ENCODE measurements around the gene IFITM2. TPM values are rescaled to one million over a fixed set of nuclear protein-coding genes. Genes with fewer than 3 reads are reported as not detected.

Gene IFITM2
- total RNA-seq, 2 experiments from 2014 or later, result 1,561 to 1,733 TPM

DNA sequence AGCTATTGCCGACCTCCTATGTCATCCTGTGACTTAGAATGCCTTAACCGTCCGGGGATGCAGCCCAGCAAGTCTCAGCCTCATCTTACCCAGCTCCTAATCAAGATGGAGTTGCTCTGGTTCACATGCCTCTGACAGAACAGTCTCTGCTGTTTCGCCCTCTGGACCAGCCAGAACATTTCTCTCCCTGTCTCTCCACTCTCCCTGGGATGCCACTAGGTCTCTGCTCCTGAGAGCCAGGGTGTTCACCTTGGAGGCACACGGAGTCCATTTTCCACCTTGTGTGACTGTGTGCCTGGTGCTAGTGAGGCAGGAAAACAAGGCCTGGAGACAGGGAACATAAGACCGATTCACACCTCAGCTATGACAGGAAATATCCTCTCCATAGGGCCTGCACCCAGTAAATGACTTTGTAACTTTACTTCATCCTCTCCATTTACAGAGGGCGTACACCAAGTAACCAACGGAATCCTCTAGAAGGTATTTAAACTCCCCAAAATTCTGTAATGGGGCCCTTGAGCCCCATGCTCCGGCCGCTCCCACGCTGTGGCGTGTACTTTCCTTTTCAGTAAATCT is 44.9 kb downstream of the IFITM2 start:
- peak overlapping the region; percentile 66 for H3K27ac Mint-ChIP-seq
- CTCF ChIA-PET, result interaction anchor here (1.1 kb wide), 1 partner anchor 8 kb away, joined by 3 read pairs; no protein-coding TSS in a partner anchor
- no peaks in the 10 kb centered on the region for H3K27me3 Mint-ChIP-seq
- H3K4me1 Mint-ChIP-seq, result peaks cover 44% of the 10 kb centered on the region
- H3K36me3 Mint-ChIP-seq (ENCODE audit: low read depth), result no peaks in the 10 kb centered on the region
- H3K9me3 Mint-ChIP-seq, result no peaks in the 10 kb centered on the region
- POLR2A ChIA-PET, result no interaction called here
- H3K4me3 Mint-ChIP-seq, result no peak overlapping the region
- DNase-seq, result no peak

DNA sequence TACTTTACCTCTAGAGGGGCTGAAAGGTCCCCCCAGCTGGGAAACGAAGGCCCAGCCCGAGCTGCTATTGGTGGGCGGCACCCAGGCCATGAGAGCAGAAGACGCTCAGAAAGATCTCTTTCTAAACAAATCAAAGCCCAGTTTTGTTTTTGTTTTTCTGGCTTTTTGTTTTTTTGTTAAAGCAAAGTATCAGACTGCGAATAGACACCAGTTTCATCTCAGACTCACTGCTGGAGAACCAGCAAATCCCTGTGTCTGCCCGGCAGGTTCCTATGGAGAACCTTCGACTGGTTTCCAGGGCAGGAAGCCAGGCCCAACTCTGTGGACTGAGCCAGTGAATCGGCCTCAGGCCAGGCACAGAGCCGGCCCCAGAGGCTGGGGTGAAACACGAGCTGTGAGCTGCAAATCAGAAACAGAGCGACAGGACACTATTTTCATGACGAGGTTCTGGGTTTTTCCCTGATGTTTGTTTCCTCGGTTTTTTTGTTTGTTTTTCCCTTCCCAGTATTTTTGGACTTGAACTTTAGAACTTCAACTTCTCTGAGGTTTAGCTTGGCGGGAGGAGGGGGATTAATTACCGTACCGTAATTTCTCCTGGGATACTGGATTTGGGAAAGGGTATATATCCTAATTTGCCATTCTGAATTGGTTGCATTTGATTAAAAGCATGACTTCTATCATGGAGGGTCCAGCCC is 45.7 kb downstream of the IFITM2 start:
- ChIA-PET CTCF (interaction anchor here (1.1 kb wide), 1 partner anchor 8 kb away, joined by 3 read pairs; no protein-coding TSS in a partner anchor), POLR2A (no interaction called here)
- Mint-ChIP-seq H3K4me1 (peaks cover 44% of the 10 kb centered on the region), H3K9me3 (no peaks in the 10 kb centered on the region), H3K27ac (peak overlapping the region; percentile 66), H3K36me3 (ENCODE audit: low read depth) (no peaks in the 10 kb centered on the region), H3K4me3 (peak overlapping the region; percentile 7), H3K27me3 (no peaks in the 10 kb centered on the region)
- no peak for DNase-seq

DNA sequence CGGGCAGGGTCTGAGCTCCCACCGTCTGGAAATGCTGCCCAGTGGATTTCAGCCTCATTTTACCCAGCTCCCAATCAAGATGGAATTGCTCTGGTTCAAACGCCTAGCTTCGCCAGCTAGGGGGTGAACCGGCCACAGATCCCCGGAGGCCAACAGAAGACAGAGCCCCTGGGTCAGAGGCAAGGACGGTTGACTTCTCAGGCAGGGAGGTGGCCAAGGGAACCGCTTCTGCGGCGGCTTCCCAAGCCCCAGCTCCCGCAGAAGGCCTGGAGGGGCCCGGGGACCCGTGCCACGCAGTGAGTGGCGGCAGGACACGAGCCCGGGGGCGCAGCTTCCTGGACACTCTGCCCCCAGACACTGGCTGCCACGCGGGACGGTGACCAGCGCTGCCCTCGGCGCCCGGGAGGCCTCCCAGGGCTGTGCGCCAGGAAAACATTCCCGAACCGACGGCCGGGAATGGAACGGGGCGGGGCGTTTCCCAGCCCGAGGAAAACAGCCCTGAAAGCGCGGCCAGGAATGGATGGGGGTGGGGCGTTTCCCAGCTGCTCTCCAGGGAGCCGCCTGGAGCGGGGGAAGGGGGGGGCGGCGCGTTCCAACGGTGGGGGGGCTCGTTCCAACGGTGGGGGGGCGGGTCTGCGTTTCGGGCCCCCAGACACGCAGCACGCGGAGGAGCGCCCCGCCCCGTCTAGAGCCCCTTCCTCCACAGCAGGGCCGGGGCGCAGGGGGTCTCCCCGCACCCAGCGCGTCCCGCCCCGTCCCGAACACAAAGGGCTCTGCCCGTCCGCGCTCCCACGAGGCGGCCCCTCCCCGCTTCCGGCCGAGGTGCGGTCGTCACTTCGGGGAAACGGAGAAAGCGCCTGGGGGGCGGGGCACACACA is 48.2 kb downstream of the IFITM2 start:
- peaks cover 44% of the 10 kb centered on the region for H3K4me1 Mint-ChIP-seq
- H3K4me3 Mint-ChIP-seq, result peak overlapping the region; percentile 85
- ChIA-PET POLR2A (interaction anchor here (0.9 to 1.7 kb wide), 5 partner anchors 26 to 46 kb away, joined by 3 to 18 read pairs (median 6); no protein-coding TSS in a partner anchor), CTCF (interaction anchor here (0.7 to 2.5 kb wide), 15 partner anchors 11 to 163 kb away, joined by 3 to 12 read pairs (median 4); partner anchors contain the start of genes BET1L and RIC8A)
- no peaks in the 10 kb centered on the region for H3K36me3 Mint-ChIP-seq (ENCODE audit: low read depth)
- H3K9me3 Mint-ChIP-seq, result no peaks in the 10 kb centered on the region
- peak overlapping the region; percentile 93 for H3K27ac Mint-ChIP-seq
- DNase-seq, result peak; percentile 93
- peaks cover 3% of the 10 kb centered on the region for H3K27me3 Mint-ChIP-seq

DNA sequence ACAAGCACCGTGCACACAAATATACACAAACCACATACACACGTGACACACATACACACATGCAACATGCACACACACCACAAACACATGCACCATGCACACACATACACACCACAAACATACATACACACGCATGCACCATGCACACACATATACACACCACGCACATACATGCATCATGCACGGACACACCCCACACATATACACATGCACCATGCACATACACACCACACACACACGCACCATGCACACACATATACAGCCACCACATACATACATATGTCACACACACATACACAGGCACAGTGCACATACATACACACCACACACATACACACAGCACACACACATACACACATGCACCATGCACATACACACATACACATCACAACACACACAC is 49.0 kb downstream of the IFITM2 start:
- H3K4me1 Mint-ChIP-seq, result peaks cover 37% of the 10 kb centered on the region
- ChIA-PET CTCF (interaction anchor here (1.2 to 2.5 kb wide), 4 partner anchors 16 to 149 kb away, joined by 3 to 12 read pairs (median 6); partner anchors contain the start of genes BET1L and RIC8A), POLR2A (no interaction called here)
- no peak for DNase-seq
- H3K27ac Mint-ChIP-seq, result no peak overlapping the region
- peaks cover 5% of the 10 kb centered on the region for H3K9me3 Mint-ChIP-seq
- peaks cover 3% of the 10 kb centered on the region for H3K27me3 Mint-ChIP-seq
- no peak overlapping the region for H3K4me3 Mint-ChIP-seq
- no peaks in the 10 kb centered on the region for H3K36me3 Mint-ChIP-seq (ENCODE audit: low read depth)

DNA sequence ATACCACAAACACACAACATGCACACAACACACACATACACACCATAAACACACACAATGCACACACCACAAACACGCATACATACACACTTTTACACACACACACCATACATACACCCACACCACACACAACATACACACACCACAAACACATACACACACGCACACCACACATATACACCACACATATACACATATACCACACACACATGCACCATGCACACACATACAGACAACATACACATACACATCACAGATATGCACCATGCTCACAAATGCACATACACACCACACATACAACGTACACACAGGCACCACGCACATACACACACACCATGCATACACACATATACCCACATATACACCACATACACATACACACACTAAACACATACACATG is 50.0 kb downstream of the IFITM2 start:
- H3K4me1 Mint-ChIP-seq, result peaks cover 32% of the 10 kb centered on the region
- H3K27me3 Mint-ChIP-seq, result peaks cover 3% of the 10 kb centered on the region
- no peak for DNase-seq
- no peak overlapping the region for H3K27ac Mint-ChIP-seq
- H3K4me3 Mint-ChIP-seq, result no peak overlapping the region
- ChIA-PET POLR2A (no interaction called here), CTCF (no interaction called here)
- no peaks in the 10 kb centered on the region for H3K36me3 Mint-ChIP-seq (ENCODE audit: low read depth)
- peaks cover 5% of the 10 kb centered on the region for H3K9me3 Mint-ChIP-seq

DNA sequence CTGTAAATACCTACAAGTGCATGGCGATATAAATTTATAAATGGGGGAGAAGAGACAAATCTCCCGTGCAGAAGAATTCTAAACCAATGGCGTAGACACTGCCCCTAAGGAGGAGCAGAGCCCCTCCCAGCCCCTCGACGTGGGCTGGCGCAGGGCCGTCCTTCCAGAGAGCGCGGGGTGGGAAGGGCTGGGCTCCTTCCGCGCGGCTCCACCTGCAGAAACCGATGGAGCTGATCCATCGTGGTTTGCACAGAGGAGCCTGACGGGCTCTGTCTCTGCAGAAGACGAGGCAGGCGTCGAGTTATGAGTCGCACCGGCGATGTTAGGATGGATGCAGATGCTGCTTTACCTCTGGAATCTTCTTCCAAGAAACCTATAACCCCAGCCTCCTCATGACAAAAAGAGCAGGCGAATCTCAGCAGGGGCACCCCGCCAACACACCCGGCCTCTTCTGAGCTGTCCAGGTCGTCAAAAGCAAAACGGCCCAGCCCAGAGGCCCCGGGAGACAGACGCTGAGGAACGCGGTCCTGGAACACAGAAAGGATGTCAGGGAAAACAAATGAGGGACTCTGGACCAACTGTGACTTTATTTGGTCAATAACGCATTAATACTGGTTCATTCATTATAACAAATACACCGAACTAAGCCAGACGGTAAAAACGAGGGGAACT is 50.6 kb downstream of the IFITM2 start:
- POLR2A ChIA-PET, result no interaction called here
- Mint-ChIP-seq H3K36me3 (ENCODE audit: low read depth) (no peaks in the 10 kb centered on the region), H3K4me3 (no peak overlapping the region), H3K27ac (no peak overlapping the region), H3K27me3 (peaks cover 3% of the 10 kb centered on the region), H3K9me3 (peaks cover 5% of the 10 kb centered on the region), H3K4me1 (peaks cover 26% of the 10 kb centered on the region)
- no peak for DNase-seq
- CTCF ChIA-PET, result interaction anchor here (0.6 to 1.8 kb wide), 3 partner anchors 21 to 151 kb away, joined by 3 to 5 read pairs (median 4); partner anchors contain the start of genes BET1L and RIC8A

Other genes with a start within 250 kb of the IFITM2 start
- gene SCGB1C1, start 114.7 kb upstream of the IFITM2 start, total RNA-seq, result not detected
- 10 to 100 TPM; 29.7 to 33.2 TPM for gene BET1L, start 100.4 kb upstream of the IFITM2 start, total RNA-seq
- 100 to 1,000 TPM; 111 to 124 TPM for gene RIC8A, start 100.1 kb upstream of the IFITM2 start, total RNA-seq
- 10 to 100 TPM; 11.3 to 12.7 TPM for gene SIRT3, start 71.5 kb upstream of the IFITM2 start, total RNA-seq
- gene PSMD13, start 70.8 kb upstream of the IFITM2 start, total RNA-seq, result 100 to 1,000 TPM; 125 to 153 TPM
- 1 to 10 TPM; 5.5 to 6.5 TPM for gene NLRP6, start 29.4 kb upstream of the IFITM2 start, total RNA-seq
- gene PGGHG, start 18.7 kb upstream of the IFITM2 start, total RNA-seq, result 100 to 1,000 TPM; 325 to 377 TPM
- gene IFITM5, start 8.3 kb upstream of the IFITM2 start, total RNA-seq, result not detected
- 1,000 to 10,000 TPM; 1,306 to 1,465 TPM for gene IFITM1, start 6.2 kb downstream of the IFITM2 start, total RNA-seq
- gene IFITM3, start 13.0 kb downstream of the IFITM2 start, total RNA-seq, result 100 to 1,000 TPM; 213 to 271 TPM
- gene B4GALNT4, start 61.7 kb downstream of the IFITM2 start, total RNA-seq, result 1 to 10 TPM; 1.5 to 1.6 TPM
- not detected for gene PKP3, start 86.4 kb downstream of the IFITM2 start, total RNA-seq
- 100 to 1,000 TPM; 226 to 255 TPM for gene SIGIRR, start 107.2 kb downstream of the IFITM2 start, total RNA-seq
- gene ANO9, start 134.2 kb downstream of the IFITM2 start, total RNA-seq, result 10 to 100 TPM; 88.2 to 94.2 TPM
- 10 to 100 TPM; 22.7 to 25.2 TPM for gene PTDSS2, start 142.5 kb downstream of the IFITM2 start, total RNA-seq
- 10 to 100 TPM; 90.6 to 99.5 TPM for gene RNH1, start 199.4 kb downstream of the IFITM2 start, total RNA-seq
- 10 to 100 TPM; 51.7 to 63.5 TPM for gene HRAS, start 227.8 kb downstream of the IFITM2 start, total RNA-seq
- gene LRRC56, start 229.7 kb downstream of the IFITM2 start, total RNA-seq, result 1 to 10 TPM; 2.0 to 2.1 TPM

All from activated CD4-positive, alpha-beta T cell treated with anti-CD3 and anti-CD28 coated beads, Interleukin-2, amount 10 ng/mL, durations not matched to agents 7 days and 5 days (primary cell).